H54 (cell line): Measurements from ENCODE around the gene DMP1.
"Not testable (repeated sequence)": the region's sequence is repeated elsewhere in the genome, so short reads cannot be mapped to it uniquely, and the experiment has no call there.

ENCODE experiments used
- DNase-seq: peaks from one replicate; pipeline ENCODE4 v3.0.0; 2011; ENCODE audit warnings: low spot score, mixed read lengths; ENCODE audit not compliant: insufficient read length
- FAIRE-seq: peaks from 3 replicates; lab custom pipeline; 2011; peaks lifted over from hg19 to GRCh38; lab: Jason Lieb, UNC
- POLR2A ChIP-seq: IDR thresholded peaks from 2 replicates; pipeline ENCODE4 v1.6.1; 2011; ENCODE audit warnings: low read depth, mild to moderate bottlenecking, low read length

DMP1 gene

DNA sequence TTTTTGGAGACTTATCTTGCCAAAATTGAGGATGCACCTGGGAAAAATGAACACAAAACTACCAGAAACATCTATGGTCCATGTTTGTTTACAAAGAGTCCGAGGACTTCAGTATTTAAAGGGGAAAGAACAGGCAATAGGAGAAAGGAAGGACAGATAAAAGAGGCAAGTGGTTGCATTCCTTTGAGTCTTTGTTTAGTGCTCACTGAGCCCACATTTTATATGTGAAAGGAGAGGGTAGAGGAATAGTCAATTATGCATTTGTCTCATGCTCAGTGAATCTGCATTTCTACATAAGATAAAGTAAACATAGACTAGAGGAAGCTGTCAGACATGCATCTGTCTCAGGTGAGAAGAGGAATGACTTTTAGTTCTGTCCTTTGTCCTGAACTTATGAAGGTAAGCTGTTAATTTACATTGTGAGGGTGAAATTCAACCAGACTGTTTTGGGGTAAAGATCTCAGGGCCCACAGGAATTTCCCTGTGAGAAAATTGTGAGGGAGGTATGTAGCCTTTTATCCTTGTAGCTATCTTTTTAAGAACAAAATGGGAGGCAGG, 4.5 kb downstream of the DMP1 start:
- DNase-seq (no peak), FAIRE-seq (no peak)
- no peak for TF ChIP-seq POLR2A

DNA sequence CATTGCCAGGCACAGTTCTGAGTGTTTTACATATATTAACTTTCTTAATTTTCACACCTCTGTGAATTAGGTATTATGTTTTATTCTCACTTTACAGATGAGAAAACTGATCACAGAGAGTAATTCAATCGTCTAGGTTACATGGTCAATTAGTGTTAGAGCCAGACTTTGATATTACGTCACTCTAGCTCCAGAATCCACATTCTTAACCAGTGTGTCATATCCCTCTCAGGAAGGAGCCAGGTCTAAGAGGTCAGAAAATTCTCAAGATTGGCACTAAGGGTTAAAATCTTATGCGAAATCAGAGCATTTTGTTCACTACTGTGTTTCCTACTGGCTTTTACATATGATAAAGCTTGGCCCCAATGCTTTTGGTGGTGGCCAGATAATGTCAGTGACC, 7.4 kb downstream of the DMP1 start:
- FAIRE-seq = peak; percentile 71
- no peak for TF ChIP-seq POLR2A
- DNase-seq = peak; percentile 7

DNA sequence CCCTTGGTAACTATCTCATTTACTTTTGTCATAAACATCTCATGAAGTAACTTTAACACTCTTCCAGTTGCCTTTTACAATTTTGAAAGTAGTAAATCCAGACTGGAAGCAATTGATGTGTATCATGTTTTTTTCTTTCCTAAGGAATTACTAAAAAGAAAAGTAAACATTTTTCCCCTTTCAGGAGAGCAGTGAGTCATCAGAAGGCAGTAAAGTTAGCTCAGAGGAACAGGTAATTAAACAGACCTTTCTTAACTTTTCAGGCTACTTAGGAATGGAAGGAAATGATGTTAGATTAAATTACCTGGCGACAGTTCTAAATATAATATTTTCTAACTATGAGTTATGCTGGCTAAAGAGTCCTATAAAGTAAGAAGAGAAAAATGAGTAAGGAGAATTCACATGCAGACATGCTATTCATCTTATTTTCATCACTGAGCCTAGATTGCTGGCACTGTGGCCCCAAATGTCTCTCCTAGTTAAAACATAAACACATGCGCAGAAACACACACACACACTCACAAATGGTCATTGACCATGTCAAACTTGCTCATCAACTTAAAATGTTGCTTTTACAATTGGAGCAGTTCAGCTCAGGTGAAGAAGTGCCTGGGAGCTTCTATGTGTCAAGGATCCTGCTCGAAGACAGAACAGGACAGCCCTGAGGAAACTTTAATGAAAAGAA, 9.3 kb downstream of the DMP1 start:
- no peak for TF ChIP-seq POLR2A
- no peak for DNase-seq
- FAIRE-seq = no peak

DNA sequence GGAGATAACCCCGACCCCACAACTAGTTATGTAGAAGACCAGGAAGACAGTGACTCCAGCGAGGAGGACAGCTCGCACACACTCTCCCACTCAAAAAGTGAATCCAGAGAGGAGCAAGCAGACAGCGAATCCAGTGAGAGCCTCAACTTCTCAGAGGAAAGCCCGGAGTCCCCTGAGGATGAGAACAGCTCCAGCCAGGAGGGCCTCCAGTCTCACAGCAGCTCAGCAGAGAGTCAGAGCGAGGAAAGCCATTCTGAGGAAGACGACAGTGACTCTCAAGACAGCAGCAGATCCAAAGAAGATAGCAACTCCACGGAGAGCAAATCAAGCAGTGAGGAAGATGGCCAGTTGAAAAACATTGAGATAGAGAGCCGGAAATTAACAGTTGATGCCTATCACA, 12.8 kb downstream of the DMP1 start:
- DNase-seq (no peak), FAIRE-seq (no peak)
- no peak for TF ChIP-seq POLR2A

- no peak for TF ChIP-seq POLR2A
- no peak for DNase-seq
- no peak for FAIRE-seq
Measured at GRCh38 chr4:87669373-87669772, 19.3 kb downstream of the DMP1 start.

DNA sequence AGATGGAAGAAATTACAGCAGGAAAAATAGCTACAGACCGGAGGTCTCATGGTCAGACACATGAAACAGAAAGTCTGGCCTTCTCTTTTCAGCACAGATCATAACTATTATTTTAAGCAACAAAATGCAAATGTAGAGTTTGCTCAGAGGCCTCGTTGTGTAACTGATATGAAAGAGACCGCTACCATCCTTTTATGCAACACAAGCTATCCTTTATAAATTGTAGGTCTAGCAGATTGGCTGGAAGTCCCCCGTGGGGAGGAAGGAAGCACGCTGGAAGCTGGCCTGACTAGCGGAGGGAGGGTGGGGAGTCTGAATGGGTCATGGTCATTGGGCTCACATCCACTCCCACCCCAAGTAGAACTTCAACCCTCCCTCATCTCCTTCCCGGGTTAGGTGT, 27.7 kb downstream of the DMP1 start:
- no peak for TF ChIP-seq POLR2A
- no peak for DNase-seq
- no peak for FAIRE-seq

- TF ChIP-seq POLR2A = no peak
- DNase-seq (peak; percentile 2), FAIRE-seq (no peak)
Measured at GRCh38 chr4:87679449-87680169, 29.5 kb downstream of the DMP1 start.

GRCh38 chr4:87680271-87680670, 30.2 kb downstream of the DMP1 start:
- FAIRE-seq (no peak), DNase-seq (no peak)
- TF ChIP-seq POLR2A = no peak

- DNase-seq (no peak), FAIRE-seq (no peak)
- TF ChIP-seq POLR2A = no peak
Measured at GRCh38 chr4:87688316-87688715, 38.2 kb downstream of the DMP1 start.

DNA sequence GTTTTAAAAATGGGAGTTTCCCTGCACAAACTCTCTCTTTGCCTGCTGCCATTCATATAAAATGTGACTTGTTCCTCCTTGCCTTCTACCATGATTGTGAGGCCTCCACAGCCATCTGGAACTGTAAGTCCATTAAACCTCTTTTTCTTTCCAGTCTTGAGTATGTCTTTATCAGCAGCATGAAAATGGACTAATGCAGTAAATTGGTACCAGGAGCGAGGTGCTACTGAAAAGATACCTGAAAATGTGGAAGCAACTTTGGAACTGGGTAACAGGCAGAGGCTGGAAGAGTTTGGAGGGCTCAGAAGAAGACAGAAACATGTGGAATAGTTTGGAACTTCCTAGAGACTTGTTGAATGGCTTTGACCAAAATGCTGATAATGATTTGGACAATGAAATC, 40.9 kb downstream of the DMP1 start:
- not testable (repeated sequence) for DNase-seq, FAIRE-seq

GRCh38 chr4:87692060-87692459, 42.0 kb downstream of the DMP1 start:
- FAIRE-seq, DNase-seq: not testable (repeated sequence)

GRCh38 chr4:87697272-87697671, 47.2 kb downstream of the DMP1 start:
- no peak for FAIRE-seq
- DNase-seq = no peak
- TF ChIP-seq POLR2A = no peak

DNA sequence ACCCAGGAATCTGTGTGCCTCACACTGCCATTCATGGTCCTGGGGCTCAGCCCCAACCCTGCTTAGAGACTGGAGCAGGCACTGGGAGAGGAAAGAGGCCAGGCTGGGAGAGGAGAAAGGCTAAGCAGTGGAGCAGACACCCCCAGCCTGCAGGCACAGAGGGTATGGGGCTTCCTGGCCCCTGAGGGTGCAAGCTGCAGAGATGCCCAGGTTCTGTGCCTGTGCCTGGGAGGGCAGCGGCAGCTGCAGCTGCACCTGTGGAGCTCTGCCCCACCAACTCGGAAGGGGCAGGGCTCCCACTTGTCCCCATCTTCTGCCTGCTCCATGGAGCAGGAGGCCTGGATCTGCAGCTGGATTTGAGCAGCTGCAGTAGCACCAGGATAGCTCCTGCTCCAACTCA, 47.9 kb downstream of the DMP1 start:
- DNase-seq (no peak), FAIRE-seq (no peak)
- no peak for TF ChIP-seq POLR2A

- no peak for TF ChIP-seq POLR2A
- FAIRE-seq (no peak), DNase-seq (no peak)
Measured at GRCh38 chr4:87698394-87698793, 48.3 kb downstream of the DMP1 start.

GRCh38 chr4:87704001-87704400, 53.9 kb downstream of the DMP1 start:
- DNase-seq = no peak
- FAIRE-seq = no peak
- TF ChIP-seq POLR2A = no peak
